ENCODE data around the gene PTPRD.

GRCh38 chr9:8696516-8696915, 1916.3 kb downstream of the PTPRD start:
- no peak for TF ChIP-seq POLR2A (IDR thresholded peaks at IDR 0.05; ENCODE audit: low read depth, low read length)
- TF ChIP-seq TAF1 (IDR thresholded peaks at IDR 0.05; ENCODE audit: borderline replicate concordance, low read depth, low read length) = no peak

All from GM12892 (cell line).